GM21447 (cell line): ENCODE measurements around the gene AKAP6.

Experiments used
- ATAC-seq: cut with Tn5 transposase; IDR thresholded peaks from one replicate; pipeline ENCODE4 v1.9.1; 2021; ENCODE audit not compliant: unreplicated experiment

AKAP6 gene

GRCh38 chr14:32530800-32531199 is 201.7 kb downstream of the AKAP6 start:
- ATAC-seq = no peak

- no peak for ATAC-seq
These were observed 202.9 kb downstream of the AKAP6 start for GRCh38 chr14:32531942-32532515.

- ATAC-seq = no peak
These were observed 205.0 kb downstream of the AKAP6 start for GRCh38 chr14:32534145-32534544.

- ATAC-seq = no peak
These were observed 207.1 kb downstream of the AKAP6 start for GRCh38 chr14:32536175-32536574.

- ATAC-seq = no peak
These were observed 208.1 kb downstream of the AKAP6 start for GRCh38 chr14:32537166-32537565.

- ATAC-seq = no peak
These were observed 213.4 kb downstream of the AKAP6 start for GRCh38 chr14:32542507-32542906.

GRCh38 chr14:32545095-32545494 is 216.0 kb downstream of the AKAP6 start:
- ATAC-seq = no peak

- no peak for ATAC-seq
These were observed 216.6 kb downstream of the AKAP6 start for GRCh38 chr14:32545506-32546210.

GRCh38 chr14:32546246-32546645 is 217.1 kb downstream of the AKAP6 start:
- no peak for ATAC-seq

GRCh38 chr14:32552766-32553165 is 223.7 kb downstream of the AKAP6 start:
- no peak for ATAC-seq

GRCh38 chr14:32559048-32559447 is 229.9 kb downstream of the AKAP6 start:
- ATAC-seq = no peak

GRCh38 chr14:32559590-32559989 is 230.5 kb downstream of the AKAP6 start:
- ATAC-seq = no peak

GRCh38 chr14:32560209-32560857 is 231.2 kb downstream of the AKAP6 start:
- ATAC-seq = peak; percentile 65

GRCh38 chr14:32561520-32561919 is 232.4 kb downstream of the AKAP6 start:
- no peak for ATAC-seq

GRCh38 chr14:32564596-32564995 is 235.5 kb downstream of the AKAP6 start:
- no peak for ATAC-seq

GRCh38 chr14:32565256-32565655 is 236.2 kb downstream of the AKAP6 start:
- no peak for ATAC-seq

GRCh38 chr14:32567543-32568384 is 238.7 kb downstream of the AKAP6 start:
- no peak for ATAC-seq

- no peak for ATAC-seq
These were observed 242.5 kb downstream of the AKAP6 start for GRCh38 chr14:32571551-32571950.

GRCh38 chr14:32571995-32572866 is 243.1 kb downstream of the AKAP6 start:
- ATAC-seq = no peak

- no peak for ATAC-seq
These were observed 243.7 kb downstream of the AKAP6 start for GRCh38 chr14:32572867-32573150.

GRCh38 chr14:32574269-32574668 is 245.2 kb downstream of the AKAP6 start:
- no peak for ATAC-seq
